H9 (cell line): Measurements from ENCODE around the gene COL8A2. TPM values are rescaled to one million over a fixed set of nuclear protein-coding genes. Genes with fewer than 3 reads are reported as not detected.

ENCODE experiments used
- DNase-seq: peaks from one replicate; pipeline ENCODE4 v3.0.0-alpha.2; 2017
- H2AFZ ChIP-seq: one replicate; pipeline ENCODE4 v1.6.1; 2013; ENCODE audit warnings: mild to moderate bottlenecking, low read length, control low read depth, moderate library complexity
- H2AK5ac ChIP-seq: 2 replicates; pipeline ENCODE4 v1.6.1; 2013; ENCODE audit warnings: low read length, control low read depth, mixed read lengths; ENCODE audit not compliant: insufficient read length
- H2BK120ac ChIP-seq: one replicate; pipeline ENCODE4 v1.6.1; 2013; ENCODE audit warnings: low read depth, mild to moderate bottlenecking, low read length, control low read depth, inconsistent platforms; ENCODE audit not compliant: poor library complexity, severe bottlenecking
- H2BK12ac ChIP-seq: 2 replicates; pipeline ENCODE4 v1.6.1; 2013; ENCODE audit warnings: low read length, control low read depth, mixed read lengths, low read depth; ENCODE audit not compliant: insufficient read length
- H2BK15ac ChIP-seq: 2 replicates; pipeline ENCODE4 v1.6.1; 2013; ENCODE audit warnings: low read depth, low read length, control low read depth
- H2BK20ac ChIP-seq: one replicate; pipeline ENCODE4 v1.6.1; 2013; ENCODE audit warnings: low read depth, mild to moderate bottlenecking, low read length, control low read depth, inconsistent platforms; ENCODE audit not compliant: poor library complexity, severe bottlenecking
- H2BK5ac ChIP-seq: 2 replicates; pipeline ENCODE4 v1.6.1; 2013; ENCODE audit warnings: low read length, control low read depth, mixed read lengths; ENCODE audit not compliant: insufficient read length
- H3K14ac ChIP-seq: 2 replicates; pipeline ENCODE4 v1.6.1; 2013; ENCODE audit warnings: low read length, control low read depth; ENCODE audit not compliant: insufficient read depth
- H3K18ac ChIP-seq: 2 replicates; pipeline ENCODE4 v1.6.1; 2013; ENCODE audit warnings: low read depth, mild to moderate bottlenecking, mixed read lengths, low read length, control low read depth; ENCODE audit not compliant: insufficient read length
- H3K23ac ChIP-seq: 2 replicates; pipeline ENCODE4 v1.6.1; 2013; ENCODE audit warnings: low read length, control low read depth, mixed read lengths, low read depth; ENCODE audit not compliant: insufficient read length
- H3K23me2 ChIP-seq: 2 replicates; pipeline ENCODE4 v1.6.1; 2013; ENCODE audit warnings: low read depth, mild to moderate bottlenecking, mixed read lengths, low read length, control low read depth; ENCODE audit not compliant: insufficient read length, poor library complexity, severe bottlenecking
- H3K27ac ChIP-seq: 2 replicates; pipeline ENCODE4 v1.5.1; 2013; ENCODE audit warnings: low read length, control low read depth, mixed read lengths, low read depth; ENCODE audit not compliant: insufficient read length
- H3K27me3 ChIP-seq: 2 replicates; pipeline ENCODE4 v1.6.1; 2013; ENCODE audit warnings: low read length, control low read depth, inconsistent platforms; ENCODE audit not compliant: insufficient read depth
- H3K4ac ChIP-seq: 2 replicates; pipeline ENCODE4 v1.6.1; 2013; ENCODE audit warnings: low read depth, mild to moderate bottlenecking, control low read depth, inconsistent platforms, low read length, moderate library complexity
- H3K4me1 ChIP-seq: 2 replicates; pipeline ENCODE4 v1.6.1; 2013; ENCODE audit warnings: low read length, control low read depth, inconsistent platforms; ENCODE audit not compliant: insufficient read depth
- H3K4me2 ChIP-seq: 2 replicates; pipeline ENCODE4 v1.6.1; 2013; ENCODE audit warnings: low read length, control low read depth, mixed read lengths; ENCODE audit not compliant: insufficient read length, insufficient read depth
- H3K56ac ChIP-seq: 2 replicates; pipeline ENCODE4 v1.6.1; 2013; ENCODE audit warnings: low read depth, mild to moderate bottlenecking, mixed read lengths, low read length, control low read depth; ENCODE audit not compliant: insufficient read length
- H3K79me1 ChIP-seq: 2 replicates; pipeline ENCODE4 v1.6.1; 2013; ENCODE audit warnings: low read depth, mild to moderate bottlenecking, moderate library complexity, low read length, control low read depth, inconsistent platforms; ENCODE audit not compliant: insufficient read depth, poor library complexity, severe bottlenecking
- H3K79me2 ChIP-seq: 2 replicates; pipeline ENCODE4 v1.6.1; 2013; ENCODE audit warnings: low read length, control low read depth, inconsistent platforms; ENCODE audit not compliant: insufficient read depth
- H3K9ac ChIP-seq: 2 replicates; pipeline ENCODE4 v1.6.1; 2013; ENCODE audit warnings: low read length, control low read depth, mixed read lengths; ENCODE audit not compliant: insufficient read length; ENCODE audit errors: extremely low read depth
- H3K9me3 ChIP-seq: one replicate; pipeline ENCODE4 v1.6.1; 2013; ENCODE audit warnings: low read depth, low read length, inconsistent platforms; ENCODE audit not compliant: control insufficient read depth
- H3T11ph ChIP-seq: one replicate; pipeline ENCODE4 v1.6.1; 2013; ENCODE audit warnings: mild to moderate bottlenecking, low read length, control low read depth, inconsistent platforms
- H4K20me1 ChIP-seq: one replicate; pipeline ENCODE4 v1.6.1; 2013; ENCODE audit not compliant: control insufficient read depth, insufficient read length, insufficient read depth
- H4K5ac ChIP-seq: 2 replicates; pipeline ENCODE4 v1.6.1; 2013; ENCODE audit warnings: low read depth, mild to moderate bottlenecking, mixed read lengths, low read length, control low read depth; ENCODE audit not compliant: insufficient read length
- H4K8ac ChIP-seq: replicated peaks from 2 replicates; pipeline ENCODE4 v1.6.1; 2013; ENCODE audit warnings: low read length, control low read depth, mixed read lengths, low read depth; ENCODE audit not compliant: insufficient read length
- H4K91ac ChIP-seq: 2 replicates; pipeline ENCODE4 v1.6.1; 2013; ENCODE audit warnings: low read depth, mild to moderate bottlenecking, moderate library complexity, mixed read lengths, low read length, control low read depth; ENCODE audit not compliant: insufficient read length
- H3K27ac Mint-ChIP-seq, 3 experiments: 2 replicates in 2 of 3; 3 replicates in 1 of 3; pipeline ENCODE4 v1.8.0; 2020 to 2021; ENCODE audit warnings: mixed read lengths in 3 of 3, mild to moderate bottlenecking in 1 of 3, moderate library complexity in 1 of 3
- H3K27me3 Mint-ChIP-seq: 2 replicates; pipeline ENCODE4 v1.8.0; 2021; ENCODE audit warnings: low read depth, mild to moderate bottlenecking, moderate library complexity, mixed read lengths
- H3K36me3 Mint-ChIP-seq, 3 experiments: 2 replicates in 2 of 3; 3 replicates in 1 of 3; pipeline ENCODE4 v1.8.0; 2020 to 2021; ENCODE audit warnings: low read depth in 3 of 3, mixed read lengths in 3 of 3; ENCODE audit not compliant: insufficient read depth in 1 of 3
- H3K4me1 Mint-ChIP-seq, 2 experiments: 2 replicates each; pipeline ENCODE4 v1.8.0; 2020; ENCODE audit warnings: mixed read lengths in 2 of 2
- H3K4me3 Mint-ChIP-seq, 2 experiments: 2 replicates in 1 of 2; 3 replicates in 1 of 2; pipeline ENCODE4 v1.8.0; 2020 to 2021; ENCODE audit warnings: mild to moderate bottlenecking in 2 of 2, mixed read lengths in 2 of 2, moderate library complexity in 1 of 2
- H3K9me3 Mint-ChIP-seq, 2 experiments: 2 replicates in 1 of 2; 3 replicates in 1 of 2; pipeline ENCODE4 v1.8.0; 2020; ENCODE audit warnings: mild to moderate bottlenecking in 2 of 2, mixed read lengths in 2 of 2, moderate library complexity in 1 of 2
- CTCF ChIP-seq: fragments of 200-600 bp; sonication (generic); conservative IDR thresholded peaks from 3 replicates; pipeline ENCODE4 v1.8.0; 2021; ENCODE audit warnings: antibody characterized with exemption, mild to moderate bottlenecking
- WGBS: extraction: QIAGEN DNeasy Blood & Tissue Kit; methylation state at CpG from one replicate; pipeline ENCODE4 v1.1.7; 2013; ENCODE audit warnings: missing lambda C conversion rate, low lambda C conversion rate, mixed read lengths; ENCODE audit not compliant: insufficient read length; ENCODE audit errors: extremely low coverage; 5-methylcytosine and 5-hydroxymethylcytosine counted together
- total RNA-seq: library from RNA; stranded (reverse); gene quantifications from 2 replicates; pipeline ENCODE4 v1.2.1, GENCODE V29; 2021

The COL8A2 gene
- total RNA-seq, 1 experiment from 2014 or later: 1.5 TPM

DNA sequence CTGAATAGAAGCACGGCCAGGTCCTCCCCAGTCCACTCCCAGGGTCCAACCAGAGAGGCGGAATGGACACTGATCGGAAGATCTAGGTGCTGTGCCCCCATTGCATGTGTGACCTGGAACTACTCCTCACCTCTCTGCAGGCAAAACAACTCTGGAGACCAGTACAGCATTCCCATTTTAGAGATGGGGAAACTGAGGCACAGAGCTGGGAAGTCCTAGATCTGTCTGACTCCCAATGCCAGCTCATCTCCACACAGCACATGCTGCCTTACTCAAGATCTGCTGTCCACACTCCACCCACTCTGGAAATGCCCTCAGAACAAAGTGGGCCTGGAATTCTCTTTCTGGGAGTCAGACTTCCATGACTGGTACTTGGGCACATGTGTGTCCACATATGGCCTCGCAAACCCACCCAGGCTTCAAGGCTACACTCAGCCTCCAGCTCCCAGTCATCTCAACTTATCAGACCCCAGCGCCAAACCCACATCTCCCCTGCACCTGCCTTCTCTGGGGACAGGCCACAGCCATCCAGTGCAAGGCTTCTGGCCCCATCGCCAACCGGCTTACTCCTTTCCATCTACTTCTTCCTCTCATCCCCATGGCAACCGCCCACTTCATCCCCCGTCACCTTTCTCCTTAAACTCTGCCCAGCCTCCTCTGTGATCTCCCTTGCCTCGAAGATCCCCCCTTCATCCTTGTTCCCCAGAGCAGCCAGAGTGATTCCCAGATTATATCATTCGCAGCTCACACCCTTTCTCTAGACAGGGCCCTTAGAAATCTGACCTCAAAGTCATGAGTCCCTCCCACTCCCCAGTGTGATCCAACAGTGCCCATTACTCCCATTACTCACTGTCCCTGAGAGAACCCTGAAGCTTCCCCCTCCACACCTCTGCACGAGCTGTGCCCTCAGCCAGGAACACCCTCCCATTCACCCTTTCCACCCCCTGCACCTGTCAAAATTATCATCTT is 2.7 kb downstream of the COL8A2 start:
- peak overlapping the region in 1 of 3 experiments; percentile 62; a peak in 1 of 7 replicates for H3K27ac Mint-ChIP-seq
- no peak overlapping the region for H3K23ac ChIP-seq

More for the DNA sequence above, 2.7 kb downstream of the COL8A2 start:
- Mint-ChIP-seq H3K9me3 (no peaks in the 10 kb centered on the region; a peak in 1 of 5 replicates), H3K4me1 (peaks cover 19 to 33% of the 10 kb centered on the region in 2 experiments), H3K4me3 (no peak overlapping the region; a peak in 1 of 5 replicates), H3K36me3 (no peaks in the 10 kb centered on the region), H3K27me3 (peaks cover 46% of the 10 kb centered on the region)
- Histone ChIP-seq H3K9ac (no peak overlapping the region), H3K14ac (no peak overlapping the region), H2BK120ac (no peak overlapping the region), H2AFZ (no peak overlapping the region), H2BK12ac (no peak overlapping the region), H3K23me2 (peaks cover 2% of the 10 kb centered on the region), H4K5ac (no peak overlapping the region), H2BK20ac (no peak overlapping the region), H3K18ac (no peak overlapping the region), H3T11ph (no peak overlapping the region), H2AK5ac (no peak overlapping the region), H4K20me1 (no peaks in the 10 kb centered on the region), H2BK5ac (no peak overlapping the region), H3K79me2 (no peaks in the 10 kb centered on the region), H3K27ac (no peak overlapping the region), H3K9me3 (no peaks in the 10 kb centered on the region), H3K4me2 (no peak overlapping the region), H3K4me1 (peaks cover 2% of the 10 kb centered on the region; the same call in 1 of the 2 replicates), H3K27me3 (peaks cover 17% of the 10 kb centered on the region; the same call in 1 of the 2 replicates), H4K8ac (no peak overlapping the region), H3K79me1 (no peaks in the 10 kb centered on the region), H2BK15ac (no peak overlapping the region), H3K56ac (no peak overlapping the region), H4K91ac (no peak overlapping the region), H3K4ac (no peak overlapping the region)
- TF ChIP-seq CTCF: no peak
- DNase-seq: no peak
- WGBS: no CpG with 5 or more reads among the region's 12 CpGs
